SK-N-SH (cell line): ENCODE data around the gene KNDC1.

Experiments
- FOSL2 ChIP-seq: IDR thresholded peaks from 2 replicates; pipeline ENCODE4 v1.4.0; 2012; ENCODE audit warnings: low read depth, mild to moderate bottlenecking, moderate library complexity, borderline replicate concordance
- RFX5 ChIP-seq: IDR thresholded peaks from 2 replicates; pipeline ENCODE4 v1.6.1; 2012; ENCODE audit warnings: mild to moderate bottlenecking, improper control_type of control experiment, low read length
- TCF12 ChIP-seq: IDR thresholded peaks from 2 replicates; pipeline ENCODE4 v1.4.0; 2012
- YY1 ChIP-seq: IDR thresholded peaks from 2 replicates; pipeline ENCODE4 v1.4.0; 2012; ENCODE audit warnings: low read depth, mild to moderate bottlenecking
- TF ChIP-seq, protein P1 (sequence below): fragments of 200-600 bp; sonication (generic); IDR thresholded peaks from 2 replicates; pipeline ENCODE4 v1.6.1; 2017; ENCODE audit warnings: antibody characterized with exemption, mild to moderate bottlenecking, moderate library complexity

DNA sequence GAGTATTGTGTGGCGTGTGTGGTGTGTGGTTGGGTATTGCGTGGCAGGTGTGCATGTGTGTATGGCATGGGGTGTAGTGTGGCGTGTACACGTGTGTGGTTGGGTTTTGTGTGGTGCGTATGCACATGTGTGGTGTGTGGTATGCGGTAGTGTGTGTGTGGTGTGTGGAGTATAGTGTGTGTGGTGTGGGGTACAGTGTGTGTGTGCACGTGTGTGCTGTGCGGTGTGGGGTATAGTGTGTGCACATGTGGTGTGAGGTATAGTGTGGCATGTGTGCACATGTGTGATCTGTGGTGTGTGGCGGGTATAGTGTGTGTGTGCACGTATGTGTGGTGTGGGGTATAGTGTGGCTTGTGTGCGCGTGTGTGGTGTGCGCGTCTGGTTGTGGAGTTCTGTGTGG, 49.1 kb downstream of the KNDC1 start:
- TF ChIP-seq, protein P1, sequence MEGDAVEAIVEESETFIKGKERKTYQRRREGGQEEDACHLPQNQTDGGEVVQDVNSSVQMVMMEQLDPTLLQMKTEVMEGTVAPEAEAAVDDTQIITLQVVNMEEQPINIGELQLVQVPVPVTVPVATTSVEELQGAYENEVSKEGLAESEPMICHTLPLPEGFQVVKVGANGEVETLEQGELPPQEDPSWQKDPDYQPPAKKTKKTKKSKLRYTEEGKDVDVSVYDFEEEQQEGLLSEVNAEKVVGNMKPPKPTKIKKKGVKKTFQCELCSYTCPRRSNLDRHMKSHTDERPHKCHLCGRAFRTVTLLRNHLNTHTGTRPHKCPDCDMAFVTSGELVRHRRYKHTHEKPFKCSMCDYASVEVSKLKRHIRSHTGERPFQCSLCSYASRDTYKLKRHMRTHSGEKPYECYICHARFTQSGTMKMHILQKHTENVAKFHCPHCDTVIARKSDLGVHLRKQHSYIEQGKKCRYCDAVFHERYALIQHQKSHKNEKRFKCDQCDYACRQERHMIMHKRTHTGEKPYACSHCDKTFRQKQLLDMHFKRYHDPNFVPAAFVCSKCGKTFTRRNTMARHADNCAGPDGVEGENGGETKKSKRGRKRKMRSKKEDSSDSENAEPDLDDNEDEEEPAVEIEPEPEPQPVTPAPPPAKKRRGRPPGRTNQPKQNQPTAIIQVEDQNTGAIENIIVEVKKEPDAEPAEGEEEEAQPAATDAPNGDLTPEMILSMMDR: no peak
- TF ChIP-seq FOSL2 (no peak), YY1 (no peak), TCF12 (no peak), RFX5 (no peak)
